Activated B cell treated with CpG ODN at 0.5 μM for 24 hours (primary cell): ENCODE measurements around the gene SETX. TPM values are rescaled to one million over a fixed set of nuclear protein-coding genes. Genes with fewer than 3 reads are reported as not detected.

ENCODE experiments used
- ATAC-seq: fragments of 200-7000 bp; cut with Tn5 transposase; one replicate; pipeline ENCODE4 v1.10.0; 2021; ENCODE audit warnings: low read depth, mild to moderate bottlenecking, moderate library complexity
- CTCF ChIA-PET: fragments of 350-600 bp; sonication (Branson Sonifier 250); formaldehyde crosslinking; loops from one replicate; lab custom pipeline; 2021; ENCODE audit warnings: antibody characterized with exemption; lab: Charles Lee
- POLR2A ChIA-PET: fragments of 350-600 bp; sonication (Branson Sonifier 250); formaldehyde crosslinking; loops from one replicate; lab custom pipeline; 2021; ENCODE audit warnings: antibody characterized with exemption; lab: Charles Lee
- DNase-seq: peaks from one replicate; pipeline ENCODE4 v3.0.0; 2022
- H3K27ac Mint-ChIP-seq: one replicate; pipeline ENCODE4 v1.8.0; 2020; ENCODE audit warnings: mixed read lengths
- H3K27me3 Mint-ChIP-seq: one replicate; pipeline ENCODE4 v1.8.0; 2021; ENCODE audit warnings: mixed read lengths
- H3K36me3 Mint-ChIP-seq: one replicate; pipeline ENCODE4 v1.8.0; 2021; ENCODE audit warnings: low read depth, mixed read lengths
- H3K4me1 Mint-ChIP-seq: one replicate; pipeline ENCODE4 v1.8.0; 2021; ENCODE audit warnings: mixed read lengths
- H3K4me3 Mint-ChIP-seq: one replicate; pipeline ENCODE4 v1.8.0; 2020; ENCODE audit warnings: mild to moderate bottlenecking, mixed read lengths
- H3K9me3 Mint-ChIP-seq: one replicate; pipeline ENCODE4 v1.8.0; 2020; ENCODE audit warnings: mixed read lengths
- intact Hi-C: fragments of 100-400 bp; cut with micrococcal nuclease; formaldehyde crosslinking; loops from one replicate; pipeline ENCODE4 v1.15.1; 2024
- total RNA-seq: library from RNA; stranded (reverse); gene quantifications from 2 replicates; pipeline ENCODE4 v1.2.3, GENCODE V29; 2022
- TF ChIP-seq, protein P1 (sequence below): fragments of 200-600 bp; IDR thresholded peaks from one replicate; pipeline ENCODE4 v1.8.0; 2022; ENCODE audit warnings: antibody characterized with exemption, mild to moderate bottlenecking

Gene SETX
- total RNA-seq, 1 donor from 2014 or later, result 109 TPM

GRCh38 chr9:132214027-132214622 is 140.7 kb downstream of the SETX start:
- Mint-ChIP-seq H3K9me3 (no peaks in the 10 kb centered on the region), H3K27me3 (peaks cover 10% of the 10 kb centered on the region), H3K27ac (no peak overlapping the region), H3K4me1 (no peaks in the 10 kb centered on the region), H3K36me3 (no peaks in the 10 kb centered on the region), H3K4me3 (no peak overlapping the region)
- POLR2A ChIA-PET, result no interaction called here
- CTCF ChIA-PET, result no interaction called here
- intact Hi-C loops, result no loop called here
- DNase-seq (no peak), ATAC-seq (no peak)
- TF ChIP-seq, protein P1, sequence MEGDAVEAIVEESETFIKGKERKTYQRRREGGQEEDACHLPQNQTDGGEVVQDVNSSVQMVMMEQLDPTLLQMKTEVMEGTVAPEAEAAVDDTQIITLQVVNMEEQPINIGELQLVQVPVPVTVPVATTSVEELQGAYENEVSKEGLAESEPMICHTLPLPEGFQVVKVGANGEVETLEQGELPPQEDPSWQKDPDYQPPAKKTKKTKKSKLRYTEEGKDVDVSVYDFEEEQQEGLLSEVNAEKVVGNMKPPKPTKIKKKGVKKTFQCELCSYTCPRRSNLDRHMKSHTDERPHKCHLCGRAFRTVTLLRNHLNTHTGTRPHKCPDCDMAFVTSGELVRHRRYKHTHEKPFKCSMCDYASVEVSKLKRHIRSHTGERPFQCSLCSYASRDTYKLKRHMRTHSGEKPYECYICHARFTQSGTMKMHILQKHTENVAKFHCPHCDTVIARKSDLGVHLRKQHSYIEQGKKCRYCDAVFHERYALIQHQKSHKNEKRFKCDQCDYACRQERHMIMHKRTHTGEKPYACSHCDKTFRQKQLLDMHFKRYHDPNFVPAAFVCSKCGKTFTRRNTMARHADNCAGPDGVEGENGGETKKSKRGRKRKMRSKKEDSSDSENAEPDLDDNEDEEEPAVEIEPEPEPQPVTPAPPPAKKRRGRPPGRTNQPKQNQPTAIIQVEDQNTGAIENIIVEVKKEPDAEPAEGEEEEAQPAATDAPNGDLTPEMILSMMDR, result no peak

DNA sequence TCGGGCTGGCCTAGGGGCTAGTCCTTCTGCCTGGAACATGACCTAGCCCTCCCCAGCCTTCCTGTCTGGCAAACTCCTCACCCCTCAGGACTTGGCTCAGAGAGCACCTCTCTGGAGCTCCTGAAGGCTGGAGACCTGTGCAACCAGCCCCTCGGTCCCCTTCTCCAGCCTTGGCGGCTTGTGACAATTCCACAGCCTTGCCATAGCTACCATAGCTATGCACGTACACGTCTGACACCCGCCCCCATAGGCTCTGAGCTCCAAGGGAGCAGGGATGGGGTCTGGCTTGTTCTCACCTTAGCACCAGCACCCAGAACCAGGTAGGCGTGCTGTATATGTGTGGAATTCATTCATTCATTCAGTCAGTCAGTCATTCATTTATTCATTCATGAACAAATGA is 143.2 kb downstream of the SETX start:
- no peaks in the 10 kb centered on the region for H3K4me1 Mint-ChIP-seq
- no peaks in the 10 kb centered on the region for H3K9me3 Mint-ChIP-seq
- POLR2A ChIA-PET, result no interaction called here
- H3K4me3 Mint-ChIP-seq, result no peak overlapping the region
- peaks cover 7% of the 10 kb centered on the region for H3K27me3 Mint-ChIP-seq
- H3K36me3 Mint-ChIP-seq, result no peaks in the 10 kb centered on the region
- no peak for ATAC-seq
- CTCF ChIA-PET, result no interaction called here
- H3K27ac Mint-ChIP-seq, result no peak overlapping the region
- no peak for DNase-seq
- intact Hi-C loops, result no loop called here
- TF ChIP-seq, protein P1, result no peak

Other genes starting within 250 kb of the SETX start
- gene NTNG2, start 192.9 kb downstream of the SETX start, total RNA-seq, result 2.1 and 3.1 TPM in 2 replicates
- gene TTF1, start 51.9 kb upstream of the SETX start, total RNA-seq, result 22.0 and 22.8 TPM in 2 replicates
- gene CFAP77, start 55.2 kb upstream of the SETX start, total RNA-seq, result not detected in 2 replicates
- not detected in 2 replicates for gene BARHL1, start 227.6 kb upstream of the SETX start, total RNA-seq